ENCODE measurements around the gene PARK7.

GRCh38 chr1:8020032-8020431, 58.5 kb downstream of the PARK7 start:
- TF ChIP-seq CTCF (IDR thresholded peaks at IDR 0.05) (no peak), POLR2A (IDR thresholded peaks at IDR 0.05) (no peak)

Measured in uterus (tissue), 2 donors.